OCI-LY1 (cell line): ENCODE results near the gene CLASP2.

ENCODE experiments used
- H2AFZ ChIP-seq: fragments of 200-600 bp; sonication (generic), shearing (Covaris generic); 2 replicates; pipeline ENCODE4 v1.6.0; 2014; ENCODE audit warnings: antibody characterized with exemption, mild to moderate bottlenecking, low read length
- H3F3A ChIP-seq: fragments of 200-600 bp; sonication (generic), shearing (Covaris generic); 2 replicates; pipeline ENCODE4 v1.6.0; 2014; ENCODE audit warnings: mild to moderate bottlenecking, antibody characterized with exemption, low read length, moderate library complexity; ENCODE audit not compliant: insufficient read depth
- H3K27ac ChIP-seq: fragments of 200-600 bp; sonication (generic); 2 replicates; pipeline ENCODE4 v1.5.1; 2014; ENCODE audit warnings: low read length, mixed run types, mild to moderate bottlenecking, low read depth; ENCODE audit not compliant: poor library complexity, severe bottlenecking
- H3K27me3 ChIP-seq: fragments of 200-600 bp; sonication (generic); 2 replicates; pipeline ENCODE4 v1.6.0; 2014; ENCODE audit warnings: antibody characterized with exemption, mild to moderate bottlenecking, low read length, moderate library complexity; ENCODE audit not compliant: insufficient read depth
- H3K36me3 ChIP-seq: fragments of 200-600 bp; sonication (generic); 2 replicates; pipeline ENCODE4 v1.6.1; 2014; ENCODE audit warnings: mild to moderate bottlenecking, antibody characterized with exemption, low read length, moderate library complexity, mixed read lengths; ENCODE audit not compliant: insufficient read depth
- H3K4me1 ChIP-seq: fragments of 200-600 bp; sonication (generic); 2 replicates; pipeline ENCODE4 v1.5.1; 2014; ENCODE audit warnings: mild to moderate bottlenecking, low read length, moderate library complexity; ENCODE audit not compliant: insufficient read depth, severe bottlenecking
- H3K4me2 ChIP-seq: fragments of 200-600 bp; sonication (generic), shearing (Covaris generic); 2 replicates; pipeline ENCODE4 v1.6.1; 2014; ENCODE audit warnings: low read length
- H3K4me3 ChIP-seq: fragments of 200-600 bp; sonication (generic); 2 replicates; pipeline ENCODE4 v1.5.1; 2014; ENCODE audit warnings: low read length, low read depth, mild to moderate bottlenecking, mixed read lengths; ENCODE audit not compliant: poor library complexity, severe bottlenecking
- H3K79me2 ChIP-seq: fragments of 200-600 bp; shearing (Covaris generic); 2 replicates; pipeline ENCODE4 v1.6.1; 2016; ENCODE audit warnings: mixed run types, low read length, mixed read lengths; ENCODE audit not compliant: insufficient read depth
- H3K9ac ChIP-seq: fragments of 200-600 bp; sonication (generic), shearing (Covaris generic); 2 replicates; pipeline ENCODE4 v1.6.1; 2014; ENCODE audit warnings: mild to moderate bottlenecking, low read length, mixed read lengths
- H3K9me2 ChIP-seq: fragments of 200-600 bp; sonication (generic), shearing (Covaris generic); 2 replicates; pipeline ENCODE4 v1.6.1; 2014; ENCODE audit warnings: low read depth, mild to moderate bottlenecking, low read length, mixed read lengths
- H3K9me3 ChIP-seq: fragments of 200-600 bp; shearing (Covaris generic); 2 replicates; pipeline ENCODE4 v1.6.1; 2014; ENCODE audit warnings: low read length, mixed read lengths
- H4K20me1 ChIP-seq: fragments of 200-600 bp; sonication (generic), shearing (Covaris generic); 2 replicates; pipeline ENCODE4 v1.6.0; 2016; ENCODE audit warnings: mild to moderate bottlenecking, low read length; ENCODE audit not compliant: insufficient read depth
- CTCF ChIP-seq: fragments of 200-600 bp; sonication (generic), shearing (Covaris generic); IDR thresholded peaks from 2 replicates; pipeline ENCODE4 v1.5.1; 2017; ENCODE audit warnings: mild to moderate bottlenecking, antibody characterized with exemption, low read length, moderate library complexity, mixed read lengths
- EZH2 ChIP-seq: fragments of 200-600 bp; sonication (generic), shearing (Covaris generic); IDR thresholded peaks from 2 replicates; pipeline ENCODE4 v1.8.0; 2017; ENCODE audit warnings: borderline replicate concordance, mixed run types, mild to moderate bottlenecking, antibody characterized with exemption, low read length, moderate library complexity, mixed read lengths

CLASP2 gene

GRCh38 chr3:33491721-33492120, 226.3 kb downstream of the CLASP2 start:
- H3K79me2 ChIP-seq, result no peaks in the 10 kb centered on the region
- no peak overlapping the region for H3K4me2 ChIP-seq
- no peaks in the 10 kb centered on the region for H3K9me2 ChIP-seq
- H3K27me3 ChIP-seq, result no peaks in the 10 kb centered on the region
- H4K20me1 ChIP-seq, result no peaks in the 10 kb centered on the region
- peaks cover 9% of the 10 kb centered on the region for H3K4me1 ChIP-seq
- H3K4me3 ChIP-seq, result no peak overlapping the region
- H3F3A ChIP-seq, result no peaks in the 10 kb centered on the region
- no peak overlapping the region for H2AFZ ChIP-seq
- no peak for TF ChIP-seq CTCF
- no peak for TF ChIP-seq EZH2
- no peaks in the 10 kb centered on the region for H3K9me3 ChIP-seq
- no peaks in the 10 kb centered on the region for H3K36me3 ChIP-seq
- no peak overlapping the region for H3K27ac ChIP-seq
- H3K9ac ChIP-seq, result no peak overlapping the region

DNA sequence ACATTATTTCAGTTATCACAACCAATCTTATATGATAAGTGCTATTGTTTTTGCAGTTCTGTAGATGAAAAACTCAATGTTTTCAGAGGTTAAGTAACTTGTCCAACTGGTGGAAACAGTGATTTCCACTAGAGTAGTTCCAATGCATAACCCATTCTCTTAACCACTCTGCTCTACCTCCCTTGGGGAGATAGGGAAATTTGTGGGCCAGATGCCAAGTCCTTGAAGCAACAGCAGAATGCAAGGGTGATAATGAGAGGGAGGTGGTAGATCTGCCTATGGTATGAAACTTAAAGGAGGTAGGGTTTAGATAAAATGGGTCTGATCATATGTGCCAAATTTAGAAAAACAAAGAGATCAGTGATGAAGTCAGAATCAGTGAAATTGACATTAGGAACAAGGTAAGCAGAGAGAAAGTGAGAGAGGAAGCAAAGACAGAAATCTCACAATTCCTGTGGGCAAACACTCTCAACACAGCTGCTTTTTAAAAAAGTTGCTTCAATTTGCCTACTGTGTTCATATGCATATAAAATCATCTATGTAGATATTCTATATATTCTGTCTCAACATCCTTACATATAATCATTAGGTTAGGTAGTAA, 227.3 kb downstream of the CLASP2 start:
- no peak for TF ChIP-seq EZH2
- TF ChIP-seq CTCF, result no peak
- H3K4me3 ChIP-seq, result no peak overlapping the region
- H4K20me1 ChIP-seq, result no peaks in the 10 kb centered on the region

GRCh38 chr3:33488683-33489082, 229.4 kb downstream of the CLASP2 start:
- Histone ChIP-seq H3F3A (no peaks in the 10 kb centered on the region), H3K4me1 (peaks cover 9% of the 10 kb centered on the region), H3K9ac (no peak overlapping the region), H3K4me2 (no peak overlapping the region), H3K79me2 (no peaks in the 10 kb centered on the region), H3K27ac (no peak overlapping the region), H3K27me3 (no peaks in the 10 kb centered on the region), H2AFZ (no peak overlapping the region), H3K9me2 (no peaks in the 10 kb centered on the region), H4K20me1 (no peaks in the 10 kb centered on the region), H3K4me3 (no peak overlapping the region), H3K36me3 (no peaks in the 10 kb centered on the region), H3K9me3 (no peaks in the 10 kb centered on the region)
- TF ChIP-seq CTCF, result no peak
- TF ChIP-seq EZH2, result no peak

More for the DNA sequence above, 227.3 kb downstream of the CLASP2 start:
- Histone ChIP-seq H2AFZ (no peak overlapping the region), H3K36me3 (no peaks in the 10 kb centered on the region), H3K27ac (no peak overlapping the region), H3K79me2 (no peaks in the 10 kb centered on the region), H3K9me3 (no peaks in the 10 kb centered on the region), H3K9ac (no peak overlapping the region), H3K4me2 (no peak overlapping the region), H3K9me2 (no peaks in the 10 kb centered on the region), H3K4me1 (peaks cover 9% of the 10 kb centered on the region), H3F3A (no peaks in the 10 kb centered on the region), H3K27me3 (no peaks in the 10 kb centered on the region)
